IPS-18a (cell line): Measurements from ENCODE around the gene BPHL.
"Not testable (repeated sequence)": the region's sequence is repeated elsewhere in the genome, so short reads cannot be mapped to it uniquely, and the experiment has no call there.

Experiments
- H3K27ac ChIP-seq: one replicate; pipeline ENCODE4 v1.5.1; 2013; ENCODE audit warnings: low read length
- H3K27me3 ChIP-seq: one replicate; pipeline ENCODE4 v1.6.1; 2013; ENCODE audit warnings: mild to moderate bottlenecking, low read length; ENCODE audit not compliant: control insufficient read depth, insufficient read depth
- H3K36me3 ChIP-seq: one replicate; pipeline ENCODE4 v1.6.1; 2013; ENCODE audit warnings: low read depth, low read length; ENCODE audit not compliant: control insufficient read depth
- H3K4me1 ChIP-seq: one replicate; pipeline ENCODE4 v1.6.1; 2013; ENCODE audit warnings: low read depth, low read length; ENCODE audit not compliant: control insufficient read depth
- H3K4me3 ChIP-seq: one replicate; pipeline ENCODE4 v1.5.1; 2013; ENCODE audit warnings: low read length
- H3K9ac ChIP-seq: one replicate; pipeline ENCODE4 v1.6.1; 2013; ENCODE audit warnings: mild to moderate bottlenecking, low read length, moderate library complexity
- H3K9me3 ChIP-seq: one replicate; pipeline ENCODE4 v1.6.1; 2013; ENCODE audit warnings: low read depth, low read length; ENCODE audit not compliant: control insufficient read depth

The BPHL gene

GRCh38 chr6:3124667-3125066 lies 6.2 kb downstream of the BPHL start:
- no peaks in the 10 kb centered on the region for H3K9me3 ChIP-seq
- H3K27ac ChIP-seq = no peak overlapping the region
- H3K27me3 ChIP-seq = no peaks in the 10 kb centered on the region
- H3K4me1 ChIP-seq = peaks cover under 1% of the 10 kb centered on the region
- H3K9ac ChIP-seq = no peak overlapping the region
- peaks cover 23% of the 10 kb centered on the region for H3K36me3 ChIP-seq
- no peak overlapping the region for H3K4me3 ChIP-seq

DNA sequence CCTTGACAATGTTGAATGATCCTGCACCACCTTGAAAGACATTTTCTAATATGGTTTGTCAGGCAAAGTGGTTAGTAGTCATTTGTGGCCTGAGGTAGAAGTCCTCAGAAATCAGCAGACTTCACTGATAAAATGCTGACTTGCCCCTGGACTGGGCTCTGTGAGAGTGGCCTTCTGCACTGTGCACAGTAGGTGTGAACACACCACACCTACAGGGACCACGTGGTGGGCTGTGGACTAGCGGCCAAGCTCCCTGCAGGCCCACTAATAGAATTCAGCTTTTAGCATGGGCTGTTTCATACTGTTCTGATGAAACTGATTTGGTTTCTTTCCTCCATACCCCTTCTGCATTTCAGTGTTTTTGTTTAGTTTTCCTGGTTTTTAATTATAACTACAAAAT lies 7.3 kb downstream of the BPHL start:
- Histone ChIP-seq H3K9me3 (no peaks in the 10 kb centered on the region), H3K27me3 (no peaks in the 10 kb centered on the region), H3K4me1 (no peaks in the 10 kb centered on the region), H3K9ac (no peak overlapping the region), H3K36me3 (peaks cover 34% of the 10 kb centered on the region), H3K4me3 (no peak overlapping the region), H3K27ac (no peak overlapping the region)

GRCh38 chr6:3128356-3129108 lies 10.0 kb downstream of the BPHL start:
- no peaks in the 10 kb centered on the region for H3K9me3 ChIP-seq
- H3K36me3 ChIP-seq = peaks cover 34% of the 10 kb centered on the region
- H3K27me3 ChIP-seq = no peaks in the 10 kb centered on the region

GRCh38 chr6:3131695-3132094 lies 13.2 kb downstream of the BPHL start:
- Histone ChIP-seq H3K9me3 (no peaks in the 10 kb centered on the region), H3K36me3 (peaks cover 40% of the 10 kb centered on the region), H3K4me3 (no peak overlapping the region), H3K4me1 (peaks cover 3% of the 10 kb centered on the region), H3K27ac (no peak overlapping the region), H3K9ac (no peak overlapping the region), H3K27me3 (no peaks in the 10 kb centered on the region)

More at GRCh38 chr6:3128356-3129108, 10.0 kb downstream of the BPHL start:
- H3K4me1 ChIP-seq = no peaks in the 10 kb centered on the region
- H3K4me3 ChIP-seq = no peak overlapping the region
- H3K27ac ChIP-seq = no peak overlapping the region
- H3K9ac ChIP-seq = no peak overlapping the region

DNA sequence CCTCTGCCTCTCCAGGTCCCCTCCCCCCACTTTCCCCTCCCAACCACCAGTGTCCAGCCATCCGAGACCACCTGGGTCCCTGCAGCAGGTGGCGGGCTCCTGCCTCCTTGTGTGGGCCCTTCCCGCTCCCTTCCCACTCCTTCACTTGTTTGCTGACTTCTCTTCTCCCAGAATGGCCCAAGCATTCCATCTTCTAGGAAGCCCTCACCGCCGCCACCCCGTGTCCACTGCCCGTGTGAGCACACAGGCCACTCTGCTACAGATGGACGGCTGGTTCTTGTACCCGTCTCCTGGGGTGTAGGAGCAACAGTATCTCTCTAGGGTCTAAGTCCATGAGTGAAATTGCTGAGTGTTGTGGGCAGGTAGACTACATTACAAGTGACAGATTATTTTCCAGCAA lies 15.0 kb downstream of the BPHL start:
- no peak overlapping the region for H3K27ac ChIP-seq
- no peaks in the 10 kb centered on the region for H3K27me3 ChIP-seq
- peaks cover 3% of the 10 kb centered on the region for H3K4me1 ChIP-seq
- H3K9ac ChIP-seq = no peak overlapping the region
- H3K36me3 ChIP-seq = peaks cover 48% of the 10 kb centered on the region
- H3K4me3 ChIP-seq = no peak overlapping the region
- H3K9me3 ChIP-seq = no peaks in the 10 kb centered on the region

DNA sequence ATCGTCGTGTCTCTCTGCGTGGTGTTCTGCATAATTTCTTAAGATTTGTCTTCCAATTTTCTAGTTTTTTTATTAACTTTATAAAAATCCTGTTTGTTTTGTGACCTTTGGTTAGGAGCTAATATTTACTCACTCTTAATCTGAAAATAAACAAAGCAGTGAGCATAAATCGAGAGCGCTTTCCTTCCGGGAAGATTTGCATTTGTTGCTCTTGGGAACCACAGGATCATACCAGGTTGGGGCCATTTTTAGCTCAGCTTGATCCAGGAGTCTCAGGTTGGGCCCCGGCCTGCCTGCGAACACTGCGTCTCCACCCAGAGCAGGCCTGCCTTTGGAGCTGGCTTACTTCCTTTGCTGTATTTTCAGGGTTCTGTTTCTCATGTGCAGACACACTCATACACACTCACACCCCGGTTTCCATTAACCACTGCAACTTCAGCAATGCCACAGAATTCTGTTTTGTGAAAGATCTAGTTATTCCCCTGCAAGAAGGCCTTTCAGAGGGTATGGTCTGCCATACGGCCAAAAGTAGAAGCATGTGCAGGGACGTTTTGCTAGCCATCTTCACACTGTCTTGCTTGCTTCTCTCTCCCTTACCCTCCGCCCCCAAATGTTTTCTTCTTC lies 17.3 kb downstream of the BPHL start:
- peaks cover 3% of the 10 kb centered on the region for H3K4me1 ChIP-seq
- H3K27ac ChIP-seq = no peak overlapping the region
- no peak overlapping the region for H3K9ac ChIP-seq
- H3K36me3 ChIP-seq = peaks cover 50% of the 10 kb centered on the region
- no peaks in the 10 kb centered on the region for H3K27me3 ChIP-seq
- no peaks in the 10 kb centered on the region for H3K9me3 ChIP-seq
- no peak overlapping the region for H3K4me3 ChIP-seq

DNA sequence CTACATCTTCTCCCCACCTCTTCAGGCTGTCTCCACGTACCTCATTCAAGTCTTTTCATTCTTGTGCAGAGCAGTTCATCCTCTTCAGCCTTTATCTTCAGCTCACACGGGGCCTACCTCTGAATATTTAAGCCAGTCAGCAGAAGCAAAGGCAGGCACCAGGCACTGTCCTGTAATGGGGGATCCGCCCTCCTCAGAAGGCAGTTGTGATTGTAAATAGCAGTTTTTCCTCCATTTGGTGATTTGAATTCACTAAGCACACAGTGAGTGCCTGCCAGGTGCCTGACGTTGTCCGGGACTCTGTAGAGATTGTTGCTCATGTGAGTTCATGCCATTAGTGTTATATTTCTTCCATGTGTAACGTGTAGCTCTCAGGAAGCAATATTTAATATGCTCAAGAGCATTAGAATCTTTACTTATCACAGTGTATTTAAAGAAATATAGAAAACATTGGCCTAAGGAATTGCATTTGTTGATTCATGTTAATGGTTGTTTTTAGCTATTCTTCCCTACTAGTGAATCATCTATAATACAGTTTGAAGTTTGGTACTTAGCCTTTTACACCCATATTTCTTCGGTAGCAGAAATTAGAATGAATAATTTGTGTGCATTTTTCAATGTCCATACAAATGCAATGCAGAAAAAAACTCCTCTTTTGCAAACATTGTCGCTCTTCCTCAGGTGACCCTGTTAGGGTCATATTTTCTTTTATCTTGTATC lies 17.9 kb downstream of the BPHL start:
- H3K36me3 ChIP-seq = peaks cover 54% of the 10 kb centered on the region
- no peaks in the 10 kb centered on the region for H3K27me3 ChIP-seq
- H3K27ac ChIP-seq = no peak overlapping the region
- no peak overlapping the region for H3K4me3 ChIP-seq
- H3K9ac ChIP-seq = no peak overlapping the region
- H3K4me1 ChIP-seq = peaks cover 3% of the 10 kb centered on the region
- H3K9me3 ChIP-seq = no peaks in the 10 kb centered on the region

- Histone ChIP-seq H3K9me3 (no peaks in the 10 kb centered on the region), H3K9ac (no peak overlapping the region), H3K4me1 (peaks cover 3% of the 10 kb centered on the region), H3K4me3 (no peak overlapping the region), H3K27ac (no peak overlapping the region), H3K27me3 (no peaks in the 10 kb centered on the region), H3K36me3 (peaks cover 54% of the 10 kb centered on the region)
Observed at GRCh38 chr6:3137057-3137777, 18.7 kb downstream of the BPHL start.

DNA sequence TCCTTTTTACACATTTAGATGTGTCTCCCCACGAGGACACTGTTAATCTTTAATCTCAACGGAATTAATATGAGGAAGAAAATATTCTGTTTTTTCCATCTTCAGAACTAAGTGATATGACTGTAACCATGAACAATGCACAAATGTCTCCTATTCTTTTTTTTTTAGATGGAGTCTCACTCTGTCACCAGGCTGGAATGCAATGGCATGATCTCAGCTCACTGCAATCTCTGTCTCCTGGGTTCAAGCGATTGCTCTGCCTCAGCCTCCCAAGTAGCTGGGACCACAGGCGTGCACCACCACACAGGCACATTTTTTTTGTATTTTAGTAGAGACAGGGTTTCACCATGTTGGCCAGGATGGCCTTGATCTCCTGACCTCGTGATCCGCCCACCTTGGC lies 19.4 kb downstream of the BPHL start:
- H3K4me1 ChIP-seq, H3K9ac ChIP-seq, H3K27ac ChIP-seq, H3K9me3 ChIP-seq, H3K4me3 ChIP-seq, H3K27me3 ChIP-seq: not testable (repeated sequence)
- peaks cover 54% of the 10 kb centered on the region for H3K36me3 ChIP-seq

DNA sequence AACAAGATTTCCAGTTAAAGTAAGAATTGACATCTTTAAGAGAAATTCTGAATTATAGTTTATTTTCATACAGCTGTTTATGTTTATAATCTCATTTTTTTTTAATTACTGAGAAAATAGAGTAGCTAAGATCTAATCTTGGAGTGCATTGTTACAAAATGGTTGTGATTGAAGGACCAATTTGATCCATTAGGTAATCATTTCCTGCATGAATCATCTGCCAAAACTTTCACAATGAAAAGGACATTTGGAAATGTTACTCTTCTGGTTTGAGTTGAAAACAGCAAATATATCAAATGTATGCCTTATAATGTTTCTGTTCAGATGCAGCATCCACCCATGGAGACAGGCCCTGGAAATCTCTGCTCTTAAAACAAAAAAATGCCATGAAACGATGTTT lies 19.8 kb downstream of the BPHL start:
- Histone ChIP-seq H3K4me1 (peaks cover 3% of the 10 kb centered on the region), H3K9ac (no peak overlapping the region), H3K4me3 (no peak overlapping the region), H3K9me3 (no peaks in the 10 kb centered on the region), H3K27ac (no peak overlapping the region), H3K27me3 (no peaks in the 10 kb centered on the region), H3K36me3 (peaks cover 54% of the 10 kb centered on the region)

- Histone ChIP-seq H3K27ac (no peak overlapping the region), H3K4me1 (peaks cover 3% of the 10 kb centered on the region), H3K27me3 (no peaks in the 10 kb centered on the region), H3K9ac (no peak overlapping the region), H3K36me3 (peaks cover 54% of the 10 kb centered on the region), H3K9me3 (no peaks in the 10 kb centered on the region), H3K4me3 (no peak overlapping the region)
Observed at GRCh38 chr6:3139090-3139903, 20.8 kb downstream of the BPHL start.
